WTC11 (cell line): ENCODE data around the gene LCN10. TPM values are rescaled to one million over a fixed set of nuclear protein-coding genes. Genes with fewer than 3 reads are reported as not detected.

Experiments
- ATAC-seq: fragments of 200-7000 bp; cut with Tn5 transposase; 2 replicates; pipeline ENCODE4 v1.10.0; 2021; ENCODE audit warnings: mild to moderate bottlenecking, moderate library complexity
- CTCF ChIA-PET: fragments of 300-600 bp; sonication (Branson Sonifier 250); formaldehyde crosslinking; loops from one replicate; lab custom pipeline; 2021; ENCODE audit warnings: antibody characterized with exemption; lab: Charles Lee
- POLR2A ChIA-PET: fragments of 350-600 bp; sonication (Branson Sonifier 250); formaldehyde crosslinking; loops from one replicate; lab custom pipeline; 2021; ENCODE audit warnings: antibody characterized with exemption; lab: Charles Lee
- DNase-seq: peaks from one replicate; pipeline ENCODE4 v3.0.0; 2021; ENCODE audit warnings: low spot score
- H3K27ac Mint-ChIP-seq: 2 replicates; pipeline ENCODE4 v1.8.0; 2021; ENCODE audit warnings: mixed read lengths
- H3K27me3 Mint-ChIP-seq: 2 replicates; pipeline ENCODE4 v1.8.0; 2021; ENCODE audit warnings: low read depth, mild to moderate bottlenecking, moderate library complexity, mixed read lengths
- H3K36me3 Mint-ChIP-seq: 2 replicates; pipeline ENCODE4 v1.8.0; 2021; ENCODE audit warnings: mixed read lengths
- H3K4me1 Mint-ChIP-seq: 2 replicates; pipeline ENCODE4 v1.8.0; 2022; ENCODE audit warnings: mixed read lengths
- H3K4me3 Mint-ChIP-seq: 2 replicates; pipeline ENCODE4 v1.8.0; 2021; ENCODE audit warnings: mild to moderate bottlenecking, moderate library complexity, mixed read lengths
- H3K9me3 Mint-ChIP-seq: 2 replicates; pipeline ENCODE4 v1.8.0; 2021; ENCODE audit warnings: mixed read lengths
- EMX1 ChIP-seq: fragments of 250-450 bp; sonication (Bioruptor Pico); IDR thresholded peaks from 2 replicates; pipeline ENCODE4 v1.8.0; 2021; ENCODE audit warnings: mild to moderate bottlenecking
- FOXJ3 ChIP-seq: sonication (generic); formaldehyde crosslinking; IDR thresholded peaks from 2 replicates; pipeline ENCODE4 v1.9.0; 2021; ENCODE audit warnings: missing genetic modification reagents, mild to moderate bottlenecking, borderline replicate concordance
- IRF2 ChIP-seq: sonication (generic); formaldehyde crosslinking; IDR thresholded peaks from 2 replicates; pipeline ENCODE4 v1.8.0; 2022; ENCODE audit warnings: low read depth, missing genetic modification reagents, borderline replicate concordance
- NFE2L1 ChIP-seq: sonication (generic); formaldehyde crosslinking; IDR thresholded peaks from 2 replicates; pipeline ENCODE4 v1.8.1; 2023; ENCODE audit warnings: missing genetic modification reagents
- NR2C2 ChIP-seq: sonication (generic); formaldehyde crosslinking; IDR thresholded peaks from 2 replicates; pipeline ENCODE4 v1.8.0; 2022; ENCODE audit warnings: mild to moderate bottlenecking, missing genetic modification reagents
- RELA ChIP-seq: sonication (generic); formaldehyde crosslinking; IDR thresholded peaks from 2 replicates; pipeline ENCODE4 v1.8.1; 2022; ENCODE audit warnings: missing genetic modification reagents, mild to moderate bottlenecking, borderline replicate concordance
- ZBTB21 ChIP-seq: sonication (generic); formaldehyde crosslinking; IDR thresholded peaks from 2 replicates; pipeline ENCODE4 v1.8.1; 2023; ENCODE audit warnings: mild to moderate bottlenecking, missing genetic modification reagents, borderline replicate concordance
- ZNF219 ChIP-seq: sonication (generic); formaldehyde crosslinking; IDR thresholded peaks from 2 replicates; pipeline ENCODE4 v1.8.0; 2023; ENCODE audit warnings: missing genetic modification reagents, mild to moderate bottlenecking, borderline replicate concordance
- ZNF396 ChIP-seq: fragments of 250-450 bp; sonication (Bioruptor Pico); IDR thresholded peaks from 2 replicates; pipeline ENCODE4 v1.8.0; 2021; ENCODE audit warnings: mild to moderate bottlenecking, moderate library complexity, borderline replicate concordance
- total RNA-seq: library from RNA; stranded (reverse); gene quantifications from 3 replicates; pipeline ENCODE4 v1.2.3, GENCODE V29; 2021
- TF ChIP-seq, protein P1 (sequence below): sonication (generic); formaldehyde crosslinking; IDR thresholded peaks from 2 replicates; pipeline ENCODE4 v1.8.1; 2023; ENCODE audit warnings: mild to moderate bottlenecking, missing genetic modification reagents
- TF ChIP-seq, protein P2 (sequence below): sonication (generic); formaldehyde crosslinking; IDR thresholded peaks from 2 replicates; pipeline ENCODE4 v1.8.0; 2023; ENCODE audit warnings: missing genetic modification reagents, mild to moderate bottlenecking, borderline replicate concordance
- TF ChIP-seq, protein P3 (sequence below): fragments of 250-450 bp; sonication (Bioruptor Pico); IDR thresholded peaks from 2 replicates; pipeline ENCODE4 v1.8.0; 2021; ENCODE audit warnings: mild to moderate bottlenecking
- TF ChIP-seq, protein P4 (sequence below): sonication (generic); formaldehyde crosslinking; IDR thresholded peaks from 2 replicates; pipeline ENCODE4 v1.8.0; 2022; ENCODE audit warnings: mild to moderate bottlenecking, missing genetic modification reagents
- TF ChIP-seq, protein P5 (sequence below): sonication (generic); formaldehyde crosslinking; IDR thresholded peaks from 2 replicates; pipeline ENCODE4 v1.8.0; 2022; ENCODE audit warnings: missing genetic modification reagents

The LCN10 gene
- total RNA-seq, 1 experiment from 2014 or later: 2.4 TPM

DNA sequence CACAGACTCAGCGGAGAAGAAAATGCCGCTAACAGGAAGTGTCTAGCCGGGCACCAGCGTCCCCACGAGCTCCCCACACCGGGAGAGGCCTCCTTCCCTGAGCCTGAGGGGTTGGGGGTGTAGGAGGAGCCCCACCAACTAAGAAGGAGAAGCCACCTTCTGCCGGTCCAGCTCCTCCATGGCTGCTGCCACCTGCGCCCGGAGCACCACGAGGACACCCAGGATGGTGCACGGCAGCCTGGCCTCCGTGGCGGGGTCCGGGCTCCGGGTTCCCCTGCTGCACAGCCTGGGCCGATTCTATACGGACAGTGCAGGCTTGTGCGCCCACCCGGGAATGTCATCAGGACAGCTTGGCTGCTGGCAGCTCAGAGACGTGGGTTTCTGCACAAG lies 15.0 kb upstream of the LCN10 start:
- no peak for ATAC-seq
- H3K4me3 Mint-ChIP-seq: no peak overlapping the region
- no peaks in the 10 kb centered on the region; the same call in 1 of the 2 replicates for H3K27me3 Mint-ChIP-seq
- peaks cover 3% of the 10 kb centered on the region; the same call in 1 of the 2 replicates for H3K36me3 Mint-ChIP-seq
- DNase-seq: no peak
- ChIA-PET CTCF (interaction anchor here (0.5 to 2.2 kb wide), 36 partner anchors 8 to 623 kb away, joined by 3 to 39 read pairs (median 3); partner anchors contain the start of genes FBXW5, LCN10, RABL6 and TMEM141), POLR2A (no interaction called here)
- no peak overlapping the region for H3K27ac Mint-ChIP-seq
- peaks cover 8% of the 10 kb centered on the region for H3K4me1 Mint-ChIP-seq
- TF ChIP-seq ZNF219 (no peak), EMX1 (CRISPR knock-in tag) (no peak), ZBTB21 (CRISPR knock-in tag) (no peak), IRF2 (CRISPR knock-in tag) (no peak), RELA (CRISPR knock-in tag) (no peak), FOXJ3 (no peak)
- TF ChIP-seq, protein P1, sequence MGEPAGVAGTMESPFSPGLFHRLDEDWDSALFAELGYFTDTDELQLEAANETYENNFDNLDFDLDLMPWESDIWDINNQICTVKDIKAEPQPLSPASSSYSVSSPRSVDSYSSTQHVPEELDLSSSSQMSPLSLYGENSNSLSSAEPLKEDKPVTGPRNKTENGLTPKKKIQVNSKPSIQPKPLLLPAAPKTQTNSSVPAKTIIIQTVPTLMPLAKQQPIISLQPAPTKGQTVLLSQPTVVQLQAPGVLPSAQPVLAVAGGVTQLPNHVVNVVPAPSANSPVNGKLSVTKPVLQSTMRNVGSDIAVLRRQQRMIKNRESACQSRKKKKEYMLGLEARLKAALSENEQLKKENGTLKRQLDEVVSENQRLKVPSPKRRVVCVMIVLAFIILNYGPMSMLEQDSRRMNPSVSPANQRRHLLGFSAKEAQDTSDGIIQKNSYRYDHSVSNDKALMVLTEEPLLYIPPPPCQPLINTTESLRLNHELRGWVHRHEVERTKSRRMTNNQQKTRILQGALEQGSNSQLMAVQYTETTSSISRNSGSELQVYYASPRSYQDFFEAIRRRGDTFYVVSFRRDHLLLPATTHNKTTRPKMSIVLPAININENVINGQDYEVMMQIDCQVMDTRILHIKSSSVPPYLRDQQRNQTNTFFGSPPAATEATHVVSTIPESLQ (CRISPR knock-in tag): no peak
- H3K9me3 Mint-ChIP-seq: peaks cover 15% of the 10 kb centered on the region

DNA sequence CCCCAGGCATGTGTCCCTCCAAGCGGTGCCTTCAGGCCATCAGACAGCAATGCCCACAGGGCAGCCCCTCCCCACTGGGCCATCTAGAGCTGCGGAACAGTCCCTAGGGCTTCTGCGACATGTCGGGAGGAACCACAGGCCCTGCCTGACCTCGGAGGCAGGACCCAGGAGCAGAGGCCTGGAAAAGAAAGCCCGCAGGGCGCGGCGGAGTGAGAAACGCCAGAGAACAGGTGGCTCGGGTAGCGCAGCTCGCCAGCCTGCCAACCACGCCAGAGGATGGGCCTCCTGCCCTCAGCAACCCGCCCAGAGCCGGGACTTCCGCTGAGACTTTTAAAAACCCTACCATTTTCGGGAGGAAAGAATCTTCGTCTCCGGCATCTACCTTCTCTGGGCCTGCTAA lies 14.6 kb upstream of the LCN10 start:
- Mint-ChIP-seq H3K36me3 (peaks cover 6% of the 10 kb centered on the region), H3K27ac (no peak overlapping the region), H3K4me3 (no peak overlapping the region), H3K9me3 (peaks cover 19% of the 10 kb centered on the region), H3K27me3 (no peaks in the 10 kb centered on the region; the same call in 1 of the 2 replicates), H3K4me1 (peaks cover 8% of the 10 kb centered on the region)
- ATAC-seq: no peak
- ChIA-PET POLR2A (no interaction called here), CTCF (interaction anchor here (0.9 to 2.2 kb wide), 21 partner anchors 8 to 278 kb away, joined by 3 to 39 read pairs (median 5); partner anchors contain the start of genes FBXW5, LCN10, RABL6 and TMEM141)
- TF ChIP-seq RELA (CRISPR knock-in tag) (no peak), NFE2L1 (no peak), ZNF396 (CRISPR knock-in tag) (no peak), NR2C2 (no peak)
- TF ChIP-seq, protein P2, sequence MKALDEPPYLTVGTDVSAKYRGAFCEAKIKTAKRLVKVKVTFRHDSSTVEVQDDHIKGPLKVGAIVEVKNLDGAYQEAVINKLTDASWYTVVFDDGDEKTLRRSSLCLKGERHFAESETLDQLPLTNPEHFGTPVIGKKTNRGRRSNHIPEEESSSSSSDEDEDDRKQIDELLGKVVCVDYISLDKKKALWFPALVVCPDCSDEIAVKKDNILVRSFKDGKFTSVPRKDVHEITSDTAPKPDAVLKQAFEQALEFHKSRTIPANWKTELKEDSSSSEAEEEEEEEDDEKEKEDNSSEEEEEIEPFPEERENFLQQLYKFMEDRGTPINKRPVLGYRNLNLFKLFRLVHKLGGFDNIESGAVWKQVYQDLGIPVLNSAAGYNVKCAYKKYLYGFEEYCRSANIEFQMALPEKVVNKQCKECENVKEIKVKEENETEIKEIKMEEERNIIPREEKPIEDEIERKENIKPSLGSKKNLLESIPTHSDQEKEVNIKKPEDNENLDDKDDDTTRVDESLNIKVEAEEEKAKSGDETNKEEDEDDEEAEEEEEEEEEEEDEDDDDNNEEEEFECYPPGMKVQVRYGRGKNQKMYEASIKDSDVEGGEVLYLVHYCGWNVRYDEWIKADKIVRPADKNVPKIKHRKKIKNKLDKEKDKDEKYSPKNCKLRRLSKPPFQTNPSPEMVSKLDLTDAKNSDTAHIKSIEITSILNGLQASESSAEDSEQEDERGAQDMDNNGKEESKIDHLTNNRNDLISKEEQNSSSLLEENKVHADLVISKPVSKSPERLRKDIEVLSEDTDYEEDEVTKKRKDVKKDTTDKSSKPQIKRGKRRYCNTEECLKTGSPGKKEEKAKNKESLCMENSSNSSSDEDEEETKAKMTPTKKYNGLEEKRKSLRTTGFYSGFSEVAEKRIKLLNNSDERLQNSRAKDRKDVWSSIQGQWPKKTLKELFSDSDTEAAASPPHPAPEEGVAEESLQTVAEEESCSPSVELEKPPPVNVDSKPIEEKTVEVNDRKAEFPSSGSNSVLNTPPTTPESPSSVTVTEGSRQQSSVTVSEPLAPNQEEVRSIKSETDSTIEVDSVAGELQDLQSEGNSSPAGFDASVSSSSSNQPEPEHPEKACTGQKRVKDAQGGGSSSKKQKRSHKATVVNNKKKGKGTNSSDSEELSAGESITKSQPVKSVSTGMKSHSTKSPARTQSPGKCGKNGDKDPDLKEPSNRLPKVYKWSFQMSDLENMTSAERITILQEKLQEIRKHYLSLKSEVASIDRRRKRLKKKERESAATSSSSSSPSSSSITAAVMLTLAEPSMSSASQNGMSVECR (CRISPR knock-in tag): no peak
- TF ChIP-seq, protein P3, sequence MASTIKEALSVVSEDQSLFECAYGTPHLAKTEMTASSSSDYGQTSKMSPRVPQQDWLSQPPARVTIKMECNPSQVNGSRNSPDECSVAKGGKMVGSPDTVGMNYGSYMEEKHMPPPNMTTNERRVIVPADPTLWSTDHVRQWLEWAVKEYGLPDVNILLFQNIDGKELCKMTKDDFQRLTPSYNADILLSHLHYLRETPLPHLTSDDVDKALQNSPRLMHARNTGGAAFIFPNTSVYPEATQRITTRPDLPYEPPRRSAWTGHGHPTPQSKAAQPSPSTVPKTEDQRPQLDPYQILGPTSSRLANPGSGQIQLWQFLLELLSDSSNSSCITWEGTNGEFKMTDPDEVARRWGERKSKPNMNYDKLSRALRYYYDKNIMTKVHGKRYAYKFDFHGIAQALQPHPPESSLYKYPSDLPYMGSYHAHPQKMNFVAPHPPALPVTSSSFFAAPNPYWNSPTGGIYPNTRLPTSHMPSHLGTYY (CRISPR knock-in tag): no peak
- TF ChIP-seq, protein P4, sequence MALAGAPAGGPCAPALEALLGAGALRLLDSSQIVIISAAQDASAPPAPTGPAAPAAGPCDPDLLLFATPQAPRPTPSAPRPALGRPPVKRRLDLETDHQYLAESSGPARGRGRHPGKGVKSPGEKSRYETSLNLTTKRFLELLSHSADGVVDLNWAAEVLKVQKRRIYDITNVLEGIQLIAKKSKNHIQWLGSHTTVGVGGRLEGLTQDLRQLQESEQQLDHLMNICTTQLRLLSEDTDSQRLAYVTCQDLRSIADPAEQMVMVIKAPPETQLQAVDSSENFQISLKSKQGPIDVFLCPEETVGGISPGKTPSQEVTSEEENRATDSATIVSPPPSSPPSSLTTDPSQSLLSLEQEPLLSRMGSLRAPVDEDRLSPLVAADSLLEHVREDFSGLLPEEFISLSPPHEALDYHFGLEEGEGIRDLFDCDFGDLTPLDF (CRISPR knock-in tag): no peak
- TF ChIP-seq, protein P5, sequence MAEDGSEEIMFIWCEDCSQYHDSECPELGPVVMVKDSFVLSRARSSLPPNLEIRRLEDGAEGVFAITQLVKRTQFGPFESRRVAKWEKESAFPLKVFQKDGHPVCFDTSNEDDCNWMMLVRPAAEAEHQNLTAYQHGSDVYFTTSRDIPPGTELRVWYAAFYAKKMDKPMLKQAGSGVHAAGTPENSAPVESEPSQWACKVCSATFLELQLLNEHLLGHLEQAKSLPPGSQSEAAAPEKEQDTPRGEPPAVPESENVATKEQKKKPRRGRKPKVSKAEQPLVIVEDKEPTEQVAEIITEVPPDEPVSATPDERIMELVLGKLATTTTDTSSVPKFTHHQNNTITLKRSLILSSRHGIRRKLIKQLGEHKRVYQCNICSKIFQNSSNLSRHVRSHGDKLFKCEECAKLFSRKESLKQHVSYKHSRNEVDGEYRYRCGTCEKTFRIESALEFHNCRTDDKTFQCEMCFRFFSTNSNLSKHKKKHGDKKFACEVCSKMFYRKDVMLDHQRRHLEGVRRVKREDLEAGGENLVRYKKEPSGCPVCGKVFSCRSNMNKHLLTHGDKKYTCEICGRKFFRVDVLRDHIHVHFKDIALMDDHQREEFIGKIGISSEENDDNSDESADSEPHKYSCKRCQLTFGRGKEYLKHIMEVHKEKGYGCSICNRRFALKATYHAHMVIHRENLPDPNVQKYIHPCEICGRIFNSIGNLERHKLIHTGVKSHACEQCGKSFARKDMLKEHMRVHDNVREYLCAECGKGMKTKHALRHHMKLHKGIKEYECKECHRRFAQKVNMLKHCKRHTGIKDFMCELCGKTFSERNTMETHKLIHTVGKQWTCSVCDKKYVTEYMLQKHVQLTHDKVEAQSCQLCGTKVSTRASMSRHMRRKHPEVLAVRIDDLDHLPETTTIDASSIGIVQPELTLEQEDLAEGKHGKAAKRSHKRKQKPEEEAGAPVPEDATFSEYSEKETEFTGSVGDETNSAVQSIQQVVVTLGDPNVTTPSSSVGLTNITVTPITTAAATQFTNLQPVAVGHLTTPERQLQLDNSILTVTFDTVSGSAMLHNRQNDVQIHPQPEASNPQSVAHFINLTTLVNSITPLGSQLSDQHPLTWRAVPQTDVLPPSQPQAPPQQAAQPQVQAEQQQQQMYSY (CRISPR knock-in tag): no peak
- no peak for DNase-seq
